H1 (cell line): ENCODE results near the gene PROZ. TPM values are rescaled to one million over a fixed set of nuclear protein-coding genes. Genes with fewer than 3 reads are reported as not detected.

ENCODE experiments used
- CREB1 ChIP-seq: IDR thresholded peaks from 2 replicates; pipeline ENCODE4 v1.6.1; 2012; ENCODE audit warnings: inconsistent platforms
- CTBP2 ChIP-seq: IDR thresholded peaks from 2 replicates; pipeline ENCODE4 v1.7.0; 2011; ENCODE audit warnings: borderline replicate concordance, mild to moderate bottlenecking, moderate library complexity, mixed read lengths, low read length; ENCODE audit not compliant: insufficient read depth, insufficient read length
- E2F6 ChIP-seq: IDR thresholded peaks from 2 replicates; pipeline ENCODE4 v1.6.1; 2012; ENCODE audit warnings: inconsistent platforms
- NRF1 ChIP-seq: IDR thresholded peaks from 2 replicates; pipeline ENCODE4 v1.6.1; 2011; ENCODE audit warnings: mild to moderate bottlenecking, low read depth, low read length, improper control_type of control experiment
- polyA plus RNA-seq, 7 experiments: library from polyadenylated mRNA; depleted of rRNA in 3 of 7; stranded (reverse) in 5 of 7; unstranded in 2 of 7; fragments of >200 nt in 5 of 7; fragments of 200-250 nt in 2 of 7; gene quantifications; 1 replicate in 5 of 7; 2 replicates in 1 of 7; 4 replicates in 1 of 7; pipeline versions ENCODE4 v1.2.1 to v1.2.3, GENCODE V29; 2011 to 2013; ENCODE audit warnings: missing spikeins in 2 of 7, mixed read lengths in 2 of 7
- total RNA-seq: library from RNA; stranded (reverse); fragmentation: NEBNext Ultra II Directional; extraction: Animal tissue kit (Norgen Biotek cat#: 25700); gene quantifications from 2 replicates; pipeline ENCODE4 v1.2.1, GENCODE V29; 2021

PROZ gene
- total and polyA plus RNA-seq, 2 of the 8 experiments (the other 6 are each of a cell fraction or from before 2014, with no cell fraction given): not detected

DNA sequence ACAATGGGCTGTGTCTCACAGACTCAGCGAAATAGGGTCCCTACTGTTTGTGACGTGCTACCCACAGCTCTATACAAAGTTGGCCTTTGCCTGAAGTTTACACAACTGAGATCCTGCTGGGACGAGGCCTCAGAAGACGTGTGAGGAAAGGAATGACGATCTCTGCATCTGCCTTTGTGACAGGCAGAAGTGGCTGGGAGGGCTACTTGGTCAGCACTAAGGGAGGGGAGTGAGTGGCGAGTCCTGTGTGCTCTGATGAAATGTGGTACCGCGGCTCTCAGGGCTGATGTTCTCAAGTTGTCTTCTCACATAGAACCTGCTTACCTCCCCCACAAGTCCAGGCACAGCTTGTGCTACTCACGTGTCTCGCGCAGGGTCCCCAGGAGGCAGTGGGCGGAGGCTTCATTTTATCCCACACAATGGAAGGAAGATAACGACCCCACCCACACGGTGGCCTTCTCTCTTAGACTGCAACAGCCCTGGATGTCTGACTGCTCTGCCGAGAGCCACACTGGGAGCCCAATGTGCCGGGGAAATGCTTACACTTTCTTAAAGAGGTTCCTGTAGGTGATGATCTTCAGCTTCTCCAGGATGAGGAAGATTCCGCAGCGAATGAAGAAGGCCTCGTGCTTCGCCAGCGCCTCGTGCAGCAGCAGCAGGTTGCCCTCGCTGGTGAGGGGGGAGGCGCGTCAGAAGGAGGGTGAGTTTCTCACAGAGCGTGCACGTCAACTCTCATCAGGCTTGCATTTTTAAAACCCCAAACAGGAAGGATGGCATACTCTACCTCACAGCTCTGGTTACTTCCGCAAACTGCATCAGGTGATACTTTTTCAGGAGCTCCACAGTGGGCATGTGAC is 21.2 kb downstream of the PROZ start (continued):
- TF ChIP-seq CTBP2 (no peak), NRF1 (no peak), CREB1 (peak; percentile 61), E2F6 (no peak)
